HG03097 (cell line): Measurements from ENCODE around the gene RC3H2.
"Not testable (repeated sequence)": the region's sequence is repeated elsewhere in the genome, so short reads cannot be mapped to it uniquely, and the experiment has no call there.

Experiments
- ATAC-seq: cut with Tn5 transposase; IDR thresholded peaks from one replicate; pipeline ENCODE4 v1.9.1; 2021; ENCODE audit not compliant: unreplicated experiment, low FRiP score

RC3H2 gene

DNA sequence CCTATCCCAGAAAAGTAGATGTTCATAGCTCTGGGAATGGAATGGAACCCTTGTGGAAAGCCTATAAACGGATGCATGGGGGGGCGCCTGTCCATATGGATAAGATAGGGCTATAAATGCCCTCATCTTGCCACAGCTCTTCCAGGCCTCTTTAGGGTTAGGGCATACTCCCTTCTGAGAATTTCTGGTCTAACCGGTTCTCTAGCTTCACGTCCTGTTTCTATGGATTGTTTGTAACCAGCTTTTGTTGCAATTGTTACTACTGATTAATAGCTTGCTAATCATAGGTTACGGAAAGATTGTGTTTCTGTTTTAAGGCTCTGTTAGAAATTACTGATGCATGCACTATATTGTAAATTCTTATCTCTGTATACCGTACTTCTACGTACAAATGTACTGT lies 95.9 kb downstream of the RC3H2 start:
- not testable (repeated sequence) for ATAC-seq

DNA sequence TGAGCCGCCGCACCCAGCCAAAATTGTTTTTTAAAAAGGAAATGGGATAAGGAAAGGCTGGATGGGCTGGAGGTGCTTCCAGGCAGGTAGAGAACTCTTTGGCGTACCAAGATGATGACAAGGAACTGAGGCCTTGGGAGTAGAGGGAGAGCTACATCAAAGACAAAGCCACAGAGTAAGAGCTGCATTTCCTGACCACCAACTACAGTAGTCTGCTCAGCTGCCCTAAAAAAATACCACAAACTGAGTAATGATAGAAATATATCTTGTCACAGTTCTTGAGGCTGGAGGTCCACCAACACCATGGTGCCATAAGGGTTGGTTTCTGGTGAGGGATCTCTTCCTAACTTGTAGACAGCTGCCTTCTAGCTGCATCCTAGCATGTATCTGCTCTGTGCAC lies 97.0 kb downstream of the RC3H2 start:
- ATAC-seq: no peak

DNA sequence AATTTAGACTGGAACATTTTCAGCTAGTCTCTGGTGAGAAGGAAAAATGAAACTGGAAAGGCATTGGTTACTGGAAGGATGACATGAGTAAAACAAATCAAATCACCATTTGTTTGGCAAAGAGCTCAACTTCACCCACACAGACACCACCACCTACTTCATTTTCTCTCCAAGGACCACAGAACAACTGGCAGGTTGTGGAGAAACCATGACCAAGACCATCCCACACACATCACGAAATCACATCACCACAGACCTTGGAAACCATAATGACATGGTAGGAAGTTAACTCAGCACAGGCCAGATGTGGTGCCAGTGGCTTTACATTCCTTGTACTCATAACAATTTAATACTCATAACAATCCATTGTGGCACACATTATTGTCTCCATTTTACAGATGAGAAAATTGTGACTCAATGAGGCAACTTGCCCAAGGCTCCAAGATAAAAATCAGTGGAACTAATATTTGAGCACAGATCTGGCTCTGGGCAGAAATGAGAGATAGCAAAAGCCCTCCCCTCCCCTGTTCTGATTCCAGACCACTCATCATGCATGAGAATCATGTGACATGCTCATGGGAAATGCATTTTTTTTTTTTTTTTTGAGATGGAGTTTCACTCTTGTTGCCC lies 97.8 kb downstream of the RC3H2 start:
- ATAC-seq: no peak

DNA sequence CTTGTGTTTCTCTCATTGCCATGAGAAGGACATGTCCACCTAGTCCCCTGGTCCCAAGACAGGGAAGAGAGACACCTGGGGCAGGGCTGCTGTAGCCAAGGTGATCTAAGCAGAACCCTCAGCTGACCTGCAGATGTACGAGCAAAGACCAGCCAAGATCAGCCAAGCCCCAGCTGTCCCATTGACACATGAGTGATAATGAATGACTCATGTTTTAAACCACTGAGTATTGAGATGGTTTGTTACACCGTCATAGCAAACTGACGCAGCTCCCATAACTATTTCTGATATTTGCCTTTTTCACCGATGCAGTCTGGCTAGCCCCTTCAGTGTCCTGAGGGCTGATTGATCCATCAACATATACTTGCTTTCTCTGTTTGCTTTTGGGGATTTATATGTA lies 98.5 kb downstream of the RC3H2 start:
- ATAC-seq: no peak

DNA sequence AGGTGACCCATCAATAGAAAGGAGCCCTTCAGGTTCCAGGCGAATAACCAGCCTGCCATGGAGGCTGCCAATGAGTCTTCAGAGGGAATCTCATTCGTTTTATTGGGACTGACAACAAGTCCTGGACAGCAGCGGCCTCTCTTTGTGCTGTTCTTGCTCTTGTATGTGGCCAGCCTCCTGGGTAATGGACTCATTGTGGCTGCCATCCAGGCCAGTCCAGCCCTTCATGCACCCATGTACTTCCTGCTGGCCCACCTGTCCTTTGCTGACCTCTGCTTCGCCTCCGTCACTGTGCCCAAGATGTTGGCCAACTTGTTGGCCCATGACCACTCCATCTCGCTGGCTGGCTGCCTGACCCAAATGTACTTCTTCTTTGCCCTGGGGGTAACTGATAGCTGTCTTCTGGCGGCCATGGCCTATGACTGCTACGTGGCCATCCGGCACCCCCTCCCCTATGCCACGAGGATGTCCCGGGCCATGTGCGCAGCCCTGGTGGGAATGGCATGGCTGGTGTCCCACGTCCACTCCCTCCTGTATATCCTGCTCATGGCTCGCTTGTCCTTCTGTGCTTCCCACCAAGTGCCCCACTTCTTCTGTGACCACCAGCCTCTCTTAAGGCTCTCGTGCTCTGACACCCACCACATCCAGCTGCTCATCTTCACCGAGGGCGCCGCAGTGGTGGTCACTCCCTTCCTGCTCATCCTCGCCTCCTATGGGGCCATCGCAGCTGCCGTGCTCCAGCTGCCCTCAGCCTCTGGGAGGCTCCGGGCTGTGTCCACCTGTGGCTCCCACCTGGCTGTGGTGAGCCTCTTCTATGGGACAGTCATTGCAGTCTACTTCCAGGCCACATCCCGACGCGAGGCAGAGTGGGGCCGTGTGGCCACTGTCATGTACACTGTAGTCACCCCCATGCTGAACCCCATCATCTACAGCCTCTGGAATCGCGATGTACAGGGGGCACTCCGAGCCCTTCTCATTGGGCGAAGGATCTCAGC lies 104.8 kb downstream of the RC3H2 start, which contains the start of gene OR1K1:
TSS of gene OR1K1 (plus strand) at position 58 of the 995 bp plus-strand sequence. CDS start at position 58, 0 bp downstream.
- no peak for ATAC-seq

DNA sequence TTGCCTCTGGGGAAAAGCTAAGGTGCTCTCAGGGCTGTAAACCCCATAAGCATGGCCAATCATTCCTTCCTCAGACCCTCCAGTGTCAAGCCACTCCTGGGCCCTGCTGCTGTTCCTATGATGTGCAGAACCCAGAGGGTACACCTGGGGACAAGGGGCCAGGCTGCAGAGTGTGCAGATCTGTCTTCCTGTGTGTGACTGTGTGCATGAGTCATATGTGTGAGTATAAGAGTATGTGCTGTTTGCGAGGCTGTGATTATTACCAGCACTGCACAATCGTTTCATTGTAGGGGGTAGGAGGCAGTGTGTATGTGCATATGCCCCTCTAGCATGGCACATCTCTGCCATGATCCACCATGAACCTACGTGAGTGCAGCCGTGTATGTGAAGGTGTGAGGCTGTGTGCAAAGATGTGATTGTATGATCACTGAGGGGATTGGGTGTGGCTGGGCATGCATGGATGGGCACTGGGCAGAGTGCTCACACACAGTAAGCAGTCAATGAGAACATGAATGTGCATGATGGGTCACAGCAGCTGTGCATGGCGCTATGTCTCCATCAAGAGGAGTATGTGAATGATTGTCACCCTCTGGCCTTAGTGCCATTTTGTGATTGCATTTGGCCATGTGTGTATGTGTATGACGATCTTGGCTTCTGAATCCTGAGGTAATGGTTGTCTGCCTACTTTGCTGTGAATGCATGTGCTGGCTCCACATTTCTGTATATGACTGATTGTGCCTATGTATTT lies 107.7 kb downstream of the RC3H2 start:
- no peak for ATAC-seq
